HG03342 (cell line): ENCODE measurements around the gene LRRIQ1.

Experiments
- ATAC-seq: cut with Tn5 transposase; IDR thresholded peaks from one replicate; pipeline ENCODE4 v1.9.1; 2021; ENCODE audit warnings: mild to moderate bottlenecking, moderate library complexity; ENCODE audit not compliant: unreplicated experiment

LRRIQ1 gene

DNA sequence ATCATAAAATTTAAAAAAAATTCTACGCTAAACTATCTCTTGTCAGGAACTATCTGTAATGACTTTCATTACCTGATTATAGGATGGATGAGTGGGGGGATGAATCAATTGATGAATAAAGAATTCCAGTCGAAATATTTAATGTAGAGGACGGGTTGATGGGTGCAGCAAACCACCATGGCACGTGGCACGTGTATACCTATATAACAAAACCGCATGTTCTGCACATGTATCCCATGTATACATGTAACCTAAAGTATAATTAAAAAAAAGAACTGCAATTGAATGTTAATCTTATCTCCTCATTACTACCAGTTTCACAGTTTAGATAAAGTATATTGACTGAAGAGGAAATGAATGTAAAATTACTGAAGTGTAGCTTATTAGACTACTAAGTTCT is 23.4 kb downstream of the LRRIQ1 start:
- ATAC-seq: no peak

GRCh38 chr12:85060916-85061315 is 24.8 kb downstream of the LRRIQ1 start:
- ATAC-seq: no peak

DNA sequence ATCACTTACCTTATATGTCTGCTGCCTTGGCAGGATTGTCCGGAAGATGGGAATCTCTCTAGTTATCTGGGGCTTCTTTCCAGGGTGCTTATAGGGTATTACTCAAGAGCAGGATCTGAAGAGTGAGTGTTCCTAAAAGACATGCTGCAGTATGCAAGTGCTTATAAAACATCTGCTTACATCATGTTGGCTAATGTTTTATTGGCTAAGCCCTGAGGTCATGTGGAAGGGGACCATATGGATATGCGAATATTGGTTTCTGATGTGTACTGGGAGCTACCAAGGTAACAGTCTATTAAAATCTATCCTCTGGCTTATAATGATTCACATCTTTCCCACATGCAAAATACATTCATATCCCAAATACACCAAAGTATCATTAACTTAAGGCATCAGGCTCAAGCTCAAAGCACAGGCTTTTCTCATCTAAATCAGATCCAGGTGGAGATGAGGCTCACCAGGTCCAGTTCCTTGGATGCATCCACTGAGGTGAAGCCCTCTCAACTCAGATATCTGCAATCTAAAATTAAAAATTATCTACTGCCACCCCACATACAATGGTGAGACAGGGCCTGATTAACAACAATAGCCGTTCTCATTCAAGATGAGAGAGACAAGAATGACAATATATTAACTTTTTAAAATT is 29.8 kb downstream of the LRRIQ1 start:
- ATAC-seq: no peak

DNA sequence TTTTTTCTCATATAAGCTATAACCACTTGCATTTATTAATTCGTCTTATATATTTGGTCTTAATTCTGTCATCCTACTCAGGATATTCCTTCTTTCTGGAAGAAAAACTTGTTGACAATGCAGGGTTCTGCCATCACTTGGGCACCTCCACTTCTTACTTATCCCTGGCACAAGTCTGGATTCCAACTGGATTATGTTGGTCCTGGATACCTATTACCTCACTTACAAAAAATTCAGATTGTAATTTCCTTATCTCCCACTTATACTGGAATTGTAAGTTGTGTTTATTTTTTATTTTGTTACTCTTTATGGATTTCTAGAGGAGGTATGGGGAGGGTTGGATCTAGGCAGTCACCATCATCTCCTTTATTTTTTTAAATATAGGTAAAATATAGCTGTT is 36.7 kb downstream of the LRRIQ1 start:
- ATAC-seq: no peak

DNA sequence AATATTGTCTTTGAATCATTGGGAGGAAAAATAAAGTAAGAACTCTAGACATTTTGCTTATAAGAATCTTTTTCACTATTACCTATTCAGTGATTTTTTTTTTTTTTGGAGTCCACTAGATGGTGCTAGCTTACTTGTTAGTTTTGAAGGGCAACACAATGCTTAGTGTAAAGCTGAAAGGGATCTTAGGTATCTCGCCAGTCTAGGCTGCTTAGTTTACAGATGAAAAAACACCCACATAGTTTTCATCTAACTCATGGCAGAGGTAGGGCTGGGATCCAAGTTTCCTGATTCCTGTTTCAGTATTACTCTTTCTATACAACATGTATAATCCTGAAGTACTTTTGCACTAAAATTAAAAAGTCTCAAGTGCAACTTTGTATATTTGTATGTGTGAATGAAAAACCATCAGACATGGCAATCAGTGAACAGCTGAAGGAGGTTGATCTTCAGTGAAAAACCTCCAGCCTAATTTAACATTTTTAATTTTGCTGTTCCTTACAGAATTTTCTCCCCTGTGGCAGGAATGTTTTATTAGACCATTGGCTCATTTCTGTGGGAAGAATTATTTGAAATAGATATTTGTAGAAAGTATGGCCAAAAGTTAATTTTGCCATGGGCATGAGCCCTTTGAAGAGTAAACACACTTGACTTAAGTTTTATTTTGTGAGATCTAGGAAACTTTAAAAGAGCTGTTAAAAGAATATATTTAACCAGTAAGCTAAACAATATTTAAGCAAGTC is 40.7 kb downstream of the LRRIQ1 start:
- ATAC-seq: peak; percentile 83

DNA sequence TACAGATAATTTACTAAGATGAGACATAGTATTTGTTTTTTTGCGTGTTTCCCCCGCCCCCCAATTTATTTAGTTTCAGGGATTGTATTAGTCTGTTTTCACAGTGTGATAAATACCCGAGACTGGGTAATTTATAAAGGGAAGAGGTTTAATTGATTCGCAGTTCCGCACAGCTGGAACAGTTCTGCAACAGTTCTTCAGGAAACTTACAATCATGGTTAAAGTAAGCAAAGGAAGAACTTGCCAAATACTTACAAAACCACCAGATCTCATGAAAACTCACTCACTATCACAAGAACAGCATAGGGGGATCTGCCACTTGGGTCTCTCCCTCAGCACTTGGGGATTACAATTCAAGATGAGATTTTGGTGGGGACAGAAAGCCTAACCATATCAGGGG is 48.9 kb downstream of the LRRIQ1 start:
- no peak for ATAC-seq

GRCh38 chr12:85089792-85090191 is 53.6 kb downstream of the LRRIQ1 start:
- ATAC-seq: no peak

DNA sequence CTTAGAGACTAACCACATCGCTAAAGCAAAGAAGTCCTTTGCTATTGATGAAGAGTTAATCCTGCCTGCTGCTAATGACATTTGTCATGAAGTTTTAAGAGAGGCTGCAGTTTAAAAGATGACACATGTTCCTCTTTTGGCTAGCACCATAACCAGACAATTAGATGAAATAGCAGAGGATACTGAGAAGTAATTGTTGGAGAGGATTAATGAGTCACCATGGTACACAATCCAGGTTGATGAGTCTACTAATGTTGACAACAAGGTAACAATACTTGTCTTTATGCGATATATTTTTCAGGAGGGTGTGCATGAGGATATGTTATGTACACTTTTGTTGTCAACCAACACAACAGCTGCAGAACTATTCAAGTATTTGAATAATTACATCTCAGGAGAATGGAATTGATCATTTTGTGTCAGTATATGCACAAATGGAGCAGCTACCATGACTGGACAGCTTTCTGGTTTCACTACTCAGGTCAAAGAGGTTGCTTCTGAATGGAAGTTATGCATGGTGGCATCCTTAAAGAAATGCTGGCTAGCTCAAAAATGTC is 56.7 kb downstream of the LRRIQ1 start:
- no peak for ATAC-seq

- no peak for ATAC-seq
Measured at GRCh38 chr12:85095501-85095900, 59.4 kb downstream of the LRRIQ1 start.

GRCh38 chr12:85130646-85131045 is 94.5 kb downstream of the LRRIQ1 start:
- no peak for ATAC-seq

GRCh38 chr12:85138833-85139232 is 102.7 kb downstream of the LRRIQ1 start:
- ATAC-seq: no peak

DNA sequence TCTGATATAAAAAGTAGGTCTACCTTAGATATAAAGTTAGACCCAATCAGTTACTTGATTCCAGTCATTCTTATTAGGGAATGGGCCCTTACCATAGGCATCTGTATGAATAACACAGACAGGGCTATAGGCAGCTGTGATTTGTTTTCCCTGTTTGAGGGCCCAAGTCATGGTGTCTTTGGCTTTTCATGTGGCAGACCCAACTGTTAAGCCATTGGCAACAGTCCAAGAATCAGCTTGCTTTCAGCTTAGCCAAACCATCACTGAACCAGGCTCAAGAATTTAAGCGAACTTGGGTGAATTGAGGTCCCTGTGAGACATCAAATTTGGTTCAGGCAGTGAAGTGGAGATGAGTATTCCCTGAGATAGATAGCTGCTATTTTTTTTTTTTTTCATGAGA is 111.2 kb downstream of the LRRIQ1 start:
- no peak for ATAC-seq

DNA sequence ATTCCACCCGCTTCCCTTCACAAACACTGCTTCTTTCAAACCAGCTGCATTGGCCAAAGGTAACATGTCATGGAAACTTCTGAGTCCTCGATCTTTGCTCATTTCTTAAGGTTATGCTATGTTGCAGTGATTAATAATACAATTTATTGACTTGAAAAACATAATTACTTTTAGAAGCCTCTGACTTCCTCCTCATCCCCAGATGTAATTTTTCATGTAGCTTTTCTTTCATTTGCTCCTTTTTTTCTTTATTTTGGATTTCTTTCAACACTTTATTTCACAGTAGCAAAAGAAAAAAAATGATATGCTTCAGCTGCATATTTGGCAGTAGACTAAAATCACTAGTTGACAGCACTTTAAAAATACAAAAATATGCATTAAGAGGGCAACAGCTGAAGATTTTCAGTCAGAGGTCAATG is 116.2 kb downstream of the LRRIQ1 start:
- no peak for ATAC-seq

GRCh38 chr12:85155791-85156190 is 119.6 kb downstream of the LRRIQ1 start:
- ATAC-seq: no peak

DNA sequence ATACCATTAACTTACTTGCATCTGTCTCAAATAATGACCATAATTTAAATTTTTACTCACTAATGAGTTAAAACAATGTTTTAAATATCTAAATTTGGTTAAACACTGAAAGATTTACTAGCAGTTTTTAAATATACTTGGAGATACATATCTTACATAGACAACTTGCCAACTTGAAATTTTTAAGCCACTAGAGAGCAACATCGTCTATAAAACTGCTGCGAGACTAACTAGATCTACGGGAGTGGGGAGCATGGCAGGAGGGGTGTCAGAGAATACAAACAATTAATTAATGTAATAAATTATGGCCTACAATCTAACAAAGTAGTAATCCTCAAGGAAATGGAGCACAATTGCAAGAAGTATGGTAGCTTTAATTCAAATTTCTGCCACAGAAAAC is 120.4 kb downstream of the LRRIQ1 start:
- no peak for ATAC-seq

DNA sequence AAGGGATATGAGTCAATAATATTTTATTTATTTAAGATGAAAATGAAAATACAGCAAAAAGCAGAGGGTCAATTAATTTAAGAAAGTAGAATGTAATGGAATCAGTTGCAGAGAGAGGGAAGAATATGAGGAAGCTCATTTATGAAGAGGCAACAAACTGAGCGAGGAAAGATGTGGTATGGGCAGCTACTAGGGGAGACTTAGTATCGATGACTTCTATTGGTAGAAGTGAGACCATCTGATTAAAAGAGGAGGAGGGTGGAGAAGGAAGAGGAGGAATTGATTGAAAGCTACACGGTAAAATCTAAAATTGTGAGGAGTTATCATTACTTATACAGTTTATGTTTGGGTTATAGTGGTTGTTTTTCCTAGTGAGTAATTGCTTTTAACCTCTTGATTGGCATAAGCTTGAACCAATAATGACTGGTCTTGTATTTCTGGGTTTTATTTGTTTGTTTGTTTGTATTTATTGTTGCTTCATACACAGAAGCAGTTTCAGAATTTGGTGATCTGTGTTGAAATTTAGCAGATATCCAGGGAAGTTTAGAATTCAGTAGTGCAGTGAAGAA is 121.0 kb downstream of the LRRIQ1 start:
- ATAC-seq: no peak

DNA sequence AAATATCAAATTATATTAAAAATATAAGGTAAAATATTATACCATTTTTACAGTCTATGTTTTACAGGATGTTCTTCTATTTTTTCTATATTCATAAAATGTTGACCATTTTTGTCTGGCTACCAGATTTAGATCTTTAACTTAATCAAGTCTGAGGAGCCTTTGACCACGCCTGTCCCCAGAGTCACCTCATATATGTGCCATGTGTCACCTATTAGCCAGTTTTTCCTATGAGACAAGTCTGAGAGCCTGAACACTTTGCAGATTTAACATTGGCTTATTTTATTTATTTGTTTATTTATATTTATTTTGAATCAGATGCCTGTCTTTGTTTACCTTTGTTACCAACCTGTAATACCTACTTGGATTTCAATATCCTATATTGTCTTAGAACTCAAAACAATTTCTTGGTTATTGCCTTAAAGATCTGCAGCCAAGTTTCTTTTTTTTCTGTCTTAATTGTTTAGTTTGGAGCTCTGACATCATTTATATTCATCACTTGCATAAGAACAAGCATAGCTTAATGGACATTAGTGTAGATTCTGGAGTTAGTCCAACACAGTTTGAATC is 127.7 kb downstream of the LRRIQ1 start:
- ATAC-seq: no peak

- ATAC-seq: no peak
Measured at GRCh38 chr12:85179680-85180270, 143.6 kb downstream of the LRRIQ1 start.

- ATAC-seq: no peak
Measured at GRCh38 chr12:85182699-85183098, 146.5 kb downstream of the LRRIQ1 start.

GRCh38 chr12:85183855-85184254 is 147.7 kb downstream of the LRRIQ1 start:
- no peak for ATAC-seq

- no peak for ATAC-seq
Measured at GRCh38 chr12:85186236-85186635, 150.1 kb downstream of the LRRIQ1 start.
